Nephron progenitor cell (in vitro differentiated cells): ENCODE data around the gene EPC2.

Experiments used
- DNase-seq: peaks from one replicate; pipeline ENCODE4 v3.0.0; 2021
- H3K27ac Mint-ChIP-seq: 2 replicates; pipeline ENCODE4 v1.8.0; 2021; ENCODE audit warnings: mild to moderate bottlenecking, moderate library complexity, mixed read lengths
- H3K27me3 Mint-ChIP-seq: 2 replicates; pipeline ENCODE4 v1.8.0; 2021; ENCODE audit warnings: mild to moderate bottlenecking, low read depth, mixed read lengths; ENCODE audit not compliant: poor library complexity
- H3K36me3 Mint-ChIP-seq: 2 replicates; pipeline ENCODE4 v1.8.0; 2021; ENCODE audit warnings: low read depth, mixed read lengths
- H3K4me1 Mint-ChIP-seq: 2 replicates; pipeline ENCODE4 v1.8.0; 2021; ENCODE audit warnings: mixed read lengths
- H3K4me3 Mint-ChIP-seq: 2 replicates; pipeline ENCODE4 v1.8.0; 2021; ENCODE audit warnings: mild to moderate bottlenecking, moderate library complexity, mixed read lengths
- H3K9me3 Mint-ChIP-seq: 2 replicates; pipeline ENCODE4 v1.8.0; 2021; ENCODE audit warnings: mild to moderate bottlenecking, moderate library complexity, mixed read lengths
- CTCF ChIP-seq: fragments of 200-600 bp; sonication (generic); IDR thresholded peaks from 2 replicates; pipeline ENCODE4 v1.5.0; 2021; ENCODE audit warnings: antibody characterized with exemption

EPC2 gene

GRCh38 chr2:148824190-148824589 is 179.6 kb downstream of the EPC2 start:
- Mint-ChIP-seq H3K27me3 (peaks cover 9% of the 10 kb centered on the region), H3K9me3 (peaks cover 4% of the 10 kb centered on the region), H3K4me3 (no peak overlapping the region), H3K27ac (no peak overlapping the region), H3K36me3 (no peaks in the 10 kb centered on the region), H3K4me1 (no peaks in the 10 kb centered on the region)
- no peak for DNase-seq
- TF ChIP-seq CTCF, result no peak

DNA sequence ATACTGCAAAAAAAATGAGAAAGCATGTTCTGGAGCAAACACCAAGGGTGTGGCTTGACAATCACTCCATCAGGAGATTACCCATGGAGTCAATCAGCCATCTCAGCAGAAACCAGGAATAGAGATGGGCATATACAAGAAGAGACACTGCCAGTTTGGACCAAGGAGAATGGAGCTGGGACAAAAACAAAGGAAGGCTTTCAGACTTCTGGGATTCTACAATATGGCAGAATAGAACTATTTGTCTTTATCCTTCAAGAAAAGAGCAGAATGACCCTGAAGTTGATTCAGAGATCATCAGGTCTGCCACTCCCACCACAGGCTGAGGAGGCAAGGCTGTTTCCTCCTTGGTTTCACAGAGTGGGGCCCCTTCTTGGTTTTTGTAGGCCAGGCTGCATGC is 182.2 kb downstream of the EPC2 start:
- no peak for DNase-seq
- Mint-ChIP-seq H3K9me3 (peaks cover 4% of the 10 kb centered on the region), H3K27me3 (peaks cover 15% of the 10 kb centered on the region), H3K4me1 (no peaks in the 10 kb centered on the region), H3K27ac (no peak overlapping the region), H3K36me3 (no peaks in the 10 kb centered on the region), H3K4me3 (no peak overlapping the region)
- TF ChIP-seq CTCF, result no peak

- no peak overlapping the region for H3K27ac Mint-ChIP-seq
- H3K4me3 Mint-ChIP-seq, result no peak overlapping the region
- no peak for DNase-seq
- H3K9me3 Mint-ChIP-seq, result peaks cover 4% of the 10 kb centered on the region
- no peak for TF ChIP-seq CTCF
- no peaks in the 10 kb centered on the region for H3K4me1 Mint-ChIP-seq
- H3K36me3 Mint-ChIP-seq, result no peaks in the 10 kb centered on the region
- H3K27me3 Mint-ChIP-seq, result peaks cover 17% of the 10 kb centered on the region
Measured at GRCh38 chr2:148828941-148829340, 184.4 kb downstream of the EPC2 start.

DNA sequence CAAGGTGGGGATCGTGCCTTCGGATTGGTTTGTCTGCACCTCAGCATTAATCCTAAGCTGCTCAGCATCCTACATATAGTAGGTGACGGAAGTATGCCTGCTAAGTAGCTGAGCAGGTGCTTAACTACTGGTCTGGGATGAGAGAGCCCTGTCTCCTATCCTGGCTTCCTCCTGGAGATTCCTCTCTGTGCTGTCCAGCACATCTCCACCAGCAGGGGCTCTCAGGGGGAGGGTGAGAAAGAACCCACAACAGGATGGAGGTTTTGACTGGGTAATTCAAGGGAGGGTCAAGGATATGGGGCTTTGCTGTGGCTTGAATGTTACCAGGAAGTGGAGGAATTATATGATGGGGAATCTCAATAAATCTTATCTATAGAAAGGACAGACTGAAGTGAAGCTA is 185.1 kb downstream of the EPC2 start:
- Mint-ChIP-seq H3K4me3 (no peak overlapping the region), H3K36me3 (no peaks in the 10 kb centered on the region), H3K9me3 (peaks cover 4% of the 10 kb centered on the region), H3K27me3 (peaks cover 20% of the 10 kb centered on the region), H3K4me1 (no peaks in the 10 kb centered on the region), H3K27ac (no peak overlapping the region)
- DNase-seq, result no peak
- TF ChIP-seq CTCF, result no peak

- H3K4me1 Mint-ChIP-seq, result no peaks in the 10 kb centered on the region
- no peak for TF ChIP-seq CTCF
- H3K9me3 Mint-ChIP-seq, result no peaks in the 10 kb centered on the region
- DNase-seq, result no peak
- no peaks in the 10 kb centered on the region for H3K36me3 Mint-ChIP-seq
- no peak overlapping the region for H3K27ac Mint-ChIP-seq
- H3K27me3 Mint-ChIP-seq, result peaks cover 24% of the 10 kb centered on the region
- no peak overlapping the region for H3K4me3 Mint-ChIP-seq
Measured at GRCh38 chr2:148832637-148833036, 188.1 kb downstream of the EPC2 start.
